HEK293 (cell line): ENCODE measurements around the gene PLCG2.

Experiments
- MEIS1 ChIP-seq: sonication (generic); formaldehyde crosslinking; IDR thresholded peaks from 2 replicates; pipeline ENCODE4 v1.8.1; 2022; ENCODE audit warnings: missing genetic modification reagents, mild to moderate bottlenecking, borderline replicate concordance
- MZF1 ChIP-seq: fragments of 450-650 bp; formaldehyde crosslinking; IDR thresholded peaks from 2 replicates; pipeline ENCODE4 v1.5.1; 2017; ENCODE audit warnings: missing biosample characterization, missing genetic modification characterization, borderline replicate concordance
- PATZ1 ChIP-seq: fragments of 450-650 bp; formaldehyde crosslinking; IDR thresholded peaks from 2 replicates; pipeline ENCODE4 v1.5.1; 2016; ENCODE audit warnings: missing biosample characterization, missing genetic modification characterization
- SP2 ChIP-seq: fragments of 450-650 bp; formaldehyde crosslinking; IDR thresholded peaks from 2 replicates; pipeline ENCODE4 v1.5.1; 2016; ENCODE audit warnings: missing biosample characterization, missing genetic modification characterization
- YY1 ChIP-seq: fragments of 450-650 bp; formaldehyde crosslinking; IDR thresholded peaks from 2 replicates; pipeline ENCODE4 v1.5.1; 2018; ENCODE audit warnings: missing biosample characterization, missing genetic modification characterization
- ZBTB1 ChIP-seq: fragments of 450-650 bp; formaldehyde crosslinking; IDR thresholded peaks from 2 replicates; pipeline ENCODE4 v1.5.1; 2016; ENCODE audit warnings: missing biosample characterization, missing genetic modification characterization
- ZBTB11 ChIP-seq: fragments of 450-650 bp; formaldehyde crosslinking; conservative IDR thresholded peaks from 2 replicates; pipeline ENCODE4 v1.5.1; 2016; ENCODE audit warnings: low read depth, missing biosample characterization, missing genetic modification characterization
- ZBTB17 ChIP-seq: fragments of 450-650 bp; formaldehyde crosslinking; IDR thresholded peaks from 2 replicates; pipeline ENCODE4 v1.5.1; 2016; ENCODE audit warnings: missing biosample characterization, missing genetic modification characterization
- ZBTB21 ChIP-seq: fragments of 450-650 bp; formaldehyde crosslinking; IDR thresholded peaks from 2 replicates; pipeline ENCODE4 v1.5.1; 2017; ENCODE audit warnings: missing biosample characterization, missing genetic modification characterization
- ZEB2 ChIP-seq: fragments of 450-650 bp; formaldehyde crosslinking; IDR thresholded peaks from 2 replicates; pipeline ENCODE4 v1.5.1; 2016; ENCODE audit warnings: missing biosample characterization, missing genetic modification characterization
- ZFP3 ChIP-seq: fragments of 450-650 bp; formaldehyde crosslinking; IDR thresholded peaks from 2 replicates; pipeline ENCODE4 v1.5.1; 2016; ENCODE audit warnings: low read depth, missing biosample characterization, missing genetic modification characterization
- ZNF10 ChIP-seq: fragments of 450-650 bp; formaldehyde crosslinking; IDR thresholded peaks from 2 replicates; pipeline ENCODE4 v1.5.1; 2017; ENCODE audit warnings: missing biosample characterization, missing genetic modification characterization
- ZNF18 ChIP-seq: fragments of 450-650 bp; formaldehyde crosslinking; IDR thresholded peaks from 2 replicates; pipeline ENCODE4 v1.5.1; 2016; ENCODE audit warnings: missing biosample characterization, missing genetic modification characterization
- ZNF19 ChIP-seq: fragments of 450-650 bp; formaldehyde crosslinking; IDR thresholded peaks from 2 replicates; pipeline ENCODE4; 2016; ENCODE audit warnings: missing biosample characterization, missing genetic modification characterization, low read depth
- ZNF214 ChIP-seq: fragments of 450-650 bp; formaldehyde crosslinking; IDR thresholded peaks from 2 replicates; pipeline ENCODE4 v1.5.1; 2017; ENCODE audit warnings: missing biosample characterization, mild to moderate bottlenecking, missing genetic modification characterization, borderline replicate concordance
- ZNF335 ChIP-seq: fragments of 450-650 bp; formaldehyde crosslinking; conservative IDR thresholded peaks from 2 replicates; pipeline ENCODE4 v1.5.1; 2016; ENCODE audit warnings: missing biosample characterization, missing genetic modification characterization
- ZNF391 ChIP-seq: fragments of 450-650 bp; formaldehyde crosslinking; IDR thresholded peaks from 2 replicates; pipeline ENCODE4 v1.5.1; 2016; ENCODE audit warnings: low read depth, missing biosample characterization, missing genetic modification characterization, borderline replicate concordance
- ZNF449 ChIP-seq: fragments of 450-650 bp; formaldehyde crosslinking; IDR thresholded peaks from 2 replicates; pipeline ENCODE4 v1.5.1; 2017; ENCODE audit warnings: missing biosample characterization, mild to moderate bottlenecking, missing genetic modification characterization, moderate library complexity
- ZNF48 ChIP-seq: fragments of 450-650 bp; formaldehyde crosslinking; IDR thresholded peaks from 2 replicates; pipeline ENCODE4 v1.5.1; 2016; ENCODE audit warnings: missing biosample characterization, missing genetic modification characterization
- ZNF501 ChIP-seq: fragments of 450-650 bp; formaldehyde crosslinking; IDR thresholded peaks from 2 replicates; pipeline ENCODE4 v1.5.1; 2016; ENCODE audit warnings: missing biosample characterization, missing genetic modification characterization
- ZNF660 ChIP-seq: fragments of 450-650 bp; IDR thresholded peaks from 2 replicates; pipeline ENCODE4 v1.5.1; 2018; ENCODE audit warnings: missing biosample characterization, mild to moderate bottlenecking, missing genetic modification characterization
- ZNF747 ChIP-seq: fragments of 450-650 bp; formaldehyde crosslinking; IDR thresholded peaks from 2 replicates; pipeline ENCODE4 v1.5.1; 2016; ENCODE audit warnings: missing biosample characterization, missing genetic modification characterization
- ZNF76 ChIP-seq: fragments of 450-650 bp; formaldehyde crosslinking; IDR thresholded peaks from 2 replicates; pipeline ENCODE4; 2016; ENCODE audit warnings: low read depth, missing biosample characterization, missing genetic modification characterization, borderline replicate concordance
- ZNF785 ChIP-seq: fragments of 450-650 bp; formaldehyde crosslinking; IDR thresholded peaks from 2 replicates; pipeline ENCODE4 v1.5.1; 2016; ENCODE audit warnings: missing biosample characterization, missing genetic modification characterization
- ZNF791 ChIP-seq: fragments of 450-650 bp; formaldehyde crosslinking; IDR thresholded peaks from 2 replicates; pipeline ENCODE4 v1.5.1; 2016; ENCODE audit warnings: missing biosample characterization, missing genetic modification characterization
- ZNF843 ChIP-seq: fragments of 450-650 bp; formaldehyde crosslinking; IDR thresholded peaks from 2 replicates; pipeline ENCODE4 v1.5.1; 2016; ENCODE audit warnings: missing biosample characterization, missing genetic modification characterization
- TF ChIP-seq, protein P1 (sequence below): fragments of 450-650 bp; IDR thresholded peaks from 2 replicates; pipeline ENCODE4 v1.5.1; 2018; ENCODE audit warnings: missing biosample characterization, mild to moderate bottlenecking, missing genetic modification characterization
- TF ChIP-seq, protein P2 (sequence below): fragments of 450-650 bp; formaldehyde crosslinking; IDR thresholded peaks from 2 replicates; pipeline ENCODE4 v1.5.1; 2016; ENCODE audit warnings: missing biosample characterization, missing genetic modification characterization

PLCG2 gene

DNA sequence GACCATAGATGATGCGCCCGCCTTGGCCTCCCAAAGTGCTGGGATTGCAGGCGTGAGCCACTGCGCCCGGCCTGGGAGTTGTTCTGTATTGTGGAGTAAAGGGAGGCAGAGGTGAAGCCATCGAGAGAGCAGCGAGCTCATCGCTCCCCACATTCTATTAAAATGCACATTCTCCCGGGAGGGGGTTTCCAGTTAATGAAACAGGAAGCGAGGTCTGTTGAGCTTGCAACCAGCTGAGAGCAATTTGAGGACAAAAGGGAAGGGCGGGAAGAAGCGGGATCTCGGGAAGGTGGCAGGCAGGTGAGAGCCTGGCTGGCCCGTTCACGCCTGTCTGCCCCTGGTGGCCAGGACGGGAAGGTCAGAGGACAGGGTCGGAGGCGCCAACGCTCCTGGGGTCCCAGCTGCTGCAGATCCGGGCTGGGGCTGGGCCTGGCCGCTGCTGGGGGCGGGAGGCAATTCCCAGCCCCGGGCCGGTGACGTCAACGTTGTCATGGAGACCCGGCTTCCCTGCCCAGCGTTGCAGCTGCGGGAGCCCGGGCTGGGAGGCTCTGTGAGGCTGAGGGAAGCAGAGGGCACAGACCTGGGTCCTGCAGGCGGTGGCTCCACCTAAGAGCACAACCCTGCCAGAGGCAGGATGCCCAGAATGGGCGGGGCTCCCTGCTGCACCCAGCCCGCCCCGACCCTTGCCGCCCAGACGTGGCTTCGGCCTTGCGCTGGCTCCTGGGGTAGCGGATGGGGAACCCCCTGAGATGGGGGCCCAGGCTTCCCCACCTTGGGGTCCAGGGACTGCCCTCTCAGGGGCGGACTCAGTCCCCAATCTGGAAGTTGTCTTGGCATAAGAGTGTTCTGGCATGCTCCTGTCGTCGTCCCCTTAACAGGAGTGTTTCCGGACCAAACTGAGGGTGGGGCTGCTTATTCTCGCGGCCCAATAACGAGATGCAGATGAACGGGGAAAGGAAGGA is 48.7 kb upstream of the PLCG2 start (continued):
- TF ChIP-seq ZBTB11 (peak; percentile 36; the same call in 1 of the 2 replicates), ZBTB1 (tag by site-specific recombination) (no peak), ZNF19 (tag by site-specific recombination) (no peak), ZNF791 (no peak), ZNF747 (tag by site-specific recombination) (no peak), ZNF18 (no peak), MEIS1 (CRISPR knock-in tag) (no peak), ZNF391 (tag by site-specific recombination) (no peak), ZBTB21 (tag by site-specific recombination) (0 out of 2 replicates have a peak, but pooled peaks have one; percentile 38), PATZ1 (tag by site-specific recombination) (peak; percentile 91), ZEB2 (tag by site-specific recombination) (peak; percentile 72), ZNF214 (tag by site-specific recombination) (no peak), ZFP3 (tag by site-specific recombination) (no peak), ZBTB17 (peak; percentile 76), ZNF843 (tag by site-specific recombination) (peak; percentile 48; the same call in 1 of the 2 replicates), ZNF48 (tag by site-specific recombination) (no peak), ZNF449 (peak; percentile 52; the same call in 1 of the 2 replicates), ZNF76 (tag by site-specific recombination) (peak; percentile 64; the same call in 1 of the 2 replicates), YY1 (tag by site-specific recombination) (no peak), SP2 (tag by site-specific recombination) (peak; percentile 63), ZNF785 (tag by site-specific recombination) (no peak), ZNF501 (0 out of 2 replicates have a peak, but pooled peaks have one; percentile 59), MZF1 (tag by site-specific recombination) (no peak), ZNF660 (no peak), ZNF10 (tag by site-specific recombination) (no peak), ZNF335 (tag by site-specific recombination) (peak; percentile 92)
- TF ChIP-seq, protein P1, sequence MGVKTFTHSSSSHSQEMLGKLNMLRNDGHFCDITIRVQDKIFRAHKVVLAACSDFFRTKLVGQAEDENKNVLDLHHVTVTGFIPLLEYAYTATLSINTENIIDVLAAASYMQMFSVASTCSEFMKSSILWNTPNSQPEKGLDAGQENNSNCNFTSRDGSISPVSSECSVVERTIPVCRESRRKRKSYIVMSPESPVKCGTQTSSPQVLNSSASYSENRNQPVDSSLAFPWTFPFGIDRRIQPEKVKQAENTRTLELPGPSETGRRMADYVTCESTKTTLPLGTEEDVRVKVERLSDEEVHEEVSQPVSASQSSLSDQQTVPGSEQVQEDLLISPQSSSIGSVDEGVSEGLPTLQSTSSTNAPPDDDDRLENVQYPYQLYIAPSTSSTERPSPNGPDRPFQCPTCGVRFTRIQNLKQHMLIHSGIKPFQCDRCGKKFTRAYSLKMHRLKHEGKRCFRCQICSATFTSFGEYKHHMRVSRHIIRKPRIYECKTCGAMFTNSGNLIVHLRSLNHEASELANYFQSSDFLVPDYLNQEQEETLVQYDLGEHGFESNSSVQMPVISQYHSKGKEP (tag by site-specific recombination): peak; percentile 46
- TF ChIP-seq, protein P2, sequence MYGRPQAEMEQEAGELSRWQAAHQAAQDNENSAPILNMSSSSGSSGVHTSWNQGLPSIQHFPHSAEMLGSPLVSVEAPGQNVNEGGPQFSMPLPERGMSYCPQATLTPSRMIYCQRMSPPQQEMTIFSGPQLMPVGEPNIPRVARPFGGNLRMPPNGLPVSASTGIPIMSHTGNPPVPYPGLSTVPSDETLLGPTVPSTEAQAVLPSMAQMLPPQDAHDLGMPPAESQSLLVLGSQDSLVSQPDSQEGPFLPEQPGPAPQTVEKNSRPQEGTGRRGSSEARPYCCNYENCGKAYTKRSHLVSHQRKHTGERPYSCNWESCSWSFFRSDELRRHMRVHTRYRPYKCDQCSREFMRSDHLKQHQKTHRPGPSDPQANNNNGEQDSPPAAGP (tag by site-specific recombination): peak; percentile 66; the same call in 1 of the 2 replicates
